ENCODE results near the gene SPTBN4. TPM values are rescaled to one million over a fixed set of nuclear protein-coding genes. Genes with fewer than 3 reads are reported as not detected.

The SPTBN4 gene
- total RNA-seq, 1 experiment from 2014 or later, result 1.9 TPM

DNA sequence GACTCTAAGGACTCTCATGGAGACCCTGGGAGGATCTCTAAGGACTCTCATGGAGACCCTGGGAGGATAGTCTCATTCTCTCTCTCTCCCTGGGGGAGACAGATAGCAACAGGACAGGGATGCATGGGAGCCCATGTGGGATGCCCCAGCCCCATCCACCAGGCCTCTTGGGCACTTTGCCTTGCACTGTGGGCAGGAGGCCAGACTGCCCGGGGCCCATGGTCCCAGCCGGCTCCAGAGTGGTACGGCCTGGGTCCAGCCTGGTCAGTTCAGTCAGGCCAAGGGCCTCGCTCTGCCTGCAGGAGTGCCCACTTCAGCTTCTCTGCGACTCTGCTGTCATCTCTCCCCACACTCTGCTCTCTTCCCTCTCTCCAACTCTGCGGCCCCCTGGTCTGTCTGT lies 61.3 kb downstream of the SPTBN4 start:
- Histone ChIP-seq H3K4me1 (ENCODE audit: insufficient read depth, low read length) (no peaks in the 10 kb centered on the region), H3K36me3 (ENCODE audit: low read depth, low read length) (no peaks in the 10 kb centered on the region), H4K20me1 (ENCODE audit: low read length) (no peaks in the 10 kb centered on the region), H3K4me3 (ENCODE audit: low read length) (no peak overlapping the region), H3F3A (ENCODE audit: low read length, unreplicated experiment) (no peaks in the 10 kb centered on the region), H3K4me2 (ENCODE audit: low read length) (no peak overlapping the region), H3K27ac (ENCODE audit: low read length) (no peak overlapping the region), H2AFZ (ENCODE audit: low read length) (no peak overlapping the region), H3K9ac (ENCODE audit: low read length) (no peak overlapping the region), H3K27me3 (ENCODE audit: low read length) (no peaks in the 10 kb centered on the region), H3K79me2 (ENCODE audit: low read length) (no peaks in the 10 kb centered on the region), H3K9me2 (replicated peaks; ENCODE audit: low read length) (no peaks in the 10 kb centered on the region), H3K9me3 (ENCODE audit: low read length) (no peaks in the 10 kb centered on the region)
- no TSS peak for BruUV-seq (replicated peaks)
- ChIA-PET CTCF (no interaction called here), POLR2A (ENCODE audit: unreplicated experiment) (no interaction called here)
- DNase-seq, result no peak
- TF ChIP-seq EZH2 (IDR thresholded peaks at IDR 0.05; ENCODE audit: low read length, unreplicated experiment) (no peak), EZH2phosphoT487 (IDR thresholded peaks at IDR 0.05; ENCODE audit: borderline replicate concordance, low read length) (no peak), CTCF (conservative IDR thresholded peaks at IDR 0.05; ENCODE audit: low read depth, low read length) (no peak)
- no peak for ATAC-seq
- intact Hi-C loops (cut with micrococcal nuclease), result no loop called here

DNA sequence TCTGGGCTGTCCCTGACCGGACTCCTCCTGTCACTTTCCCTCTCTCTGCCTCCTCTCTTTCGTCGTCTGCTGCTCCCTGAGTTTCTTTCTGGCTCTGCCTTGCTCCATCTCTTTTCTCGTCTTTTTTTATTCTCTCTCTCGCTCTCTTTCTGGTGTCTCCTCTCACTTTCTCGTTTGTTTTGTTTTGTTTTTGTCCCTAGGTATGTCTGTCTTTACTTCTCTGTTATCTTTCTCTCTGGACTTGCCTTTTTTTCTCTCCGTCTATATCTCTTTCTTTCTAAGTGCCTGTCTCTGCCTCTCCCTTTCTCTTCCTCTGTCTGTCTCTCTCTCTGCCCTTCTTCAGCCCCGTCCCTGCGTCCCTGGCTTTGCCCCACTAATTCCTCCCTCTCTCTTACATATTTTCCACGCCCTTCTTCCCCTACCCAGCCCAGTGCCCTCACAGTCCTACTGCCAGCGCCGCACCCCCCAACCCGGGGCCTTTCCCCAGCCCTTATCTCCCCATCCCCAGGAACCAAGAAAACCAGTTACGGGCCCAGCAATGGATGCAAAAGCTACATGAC lies 61.8 kb downstream of the SPTBN4 start:
- Histone ChIP-seq H3K9me2 (replicated peaks; ENCODE audit: low read length) (no peaks in the 10 kb centered on the region), H3K9me3 (ENCODE audit: low read length) (no peaks in the 10 kb centered on the region), H3K9ac (ENCODE audit: low read length) (no peak overlapping the region), H3K36me3 (ENCODE audit: low read depth, low read length) (no peaks in the 10 kb centered on the region), H3K27ac (ENCODE audit: low read length) (no peak overlapping the region), H3K4me3 (ENCODE audit: low read length) (peak overlapping the region; percentile 65; the same call in 1 of the 2 replicates), H3K79me2 (ENCODE audit: low read length) (no peaks in the 10 kb centered on the region), H2AFZ (ENCODE audit: low read length) (peak overlapping the region; percentile 62), H3K27me3 (ENCODE audit: low read length) (no peaks in the 10 kb centered on the region), H4K20me1 (ENCODE audit: low read length) (no peaks in the 10 kb centered on the region), H3K4me2 (ENCODE audit: low read length) (peak overlapping the region; percentile 82; the same call in 1 of the 2 replicates), H3K4me1 (ENCODE audit: insufficient read depth, low read length) (no peaks in the 10 kb centered on the region), H3F3A (ENCODE audit: low read length, unreplicated experiment) (no peaks in the 10 kb centered on the region)
- ATAC-seq, result no peak
- DNase-seq, result no peak
- no TSS peak for BruUV-seq (replicated peaks)
- CTCF ChIA-PET, result interaction anchor here (0.7 kb wide), 1 partner anchor 65 kb away, joined by 9 read pairs; no protein-coding TSS in a partner anchor
- POLR2A ChIA-PET (ENCODE audit: unreplicated experiment), result no interaction called here
- intact Hi-C loops (cut with micrococcal nuclease), result no loop called here
- TF ChIP-seq EZH2phosphoT487 (IDR thresholded peaks at IDR 0.05; ENCODE audit: borderline replicate concordance, low read length), result no peak
- no peak for TF ChIP-seq EZH2 (IDR thresholded peaks at IDR 0.05; ENCODE audit: low read length, unreplicated experiment)
- TF ChIP-seq CTCF (conservative IDR thresholded peaks at IDR 0.05; ENCODE audit: low read depth, low read length), result no peak

- Histone ChIP-seq H3K36me3 (ENCODE audit: low read depth, low read length) (no peaks in the 10 kb centered on the region), H3K4me2 (ENCODE audit: low read length) (peak overlapping the region; percentile 82), H3K9ac (ENCODE audit: low read length) (no peak overlapping the region), H4K20me1 (ENCODE audit: low read length) (no peaks in the 10 kb centered on the region), H3K27ac (ENCODE audit: low read length) (no peak overlapping the region), H3K4me3 (ENCODE audit: low read length) (peak overlapping the region; percentile 65), H2AFZ (ENCODE audit: low read length) (peak overlapping the region; percentile 78), H3K9me2 (replicated peaks; ENCODE audit: low read length) (no peaks in the 10 kb centered on the region), H3K4me1 (ENCODE audit: insufficient read depth, low read length) (no peaks in the 10 kb centered on the region), H3F3A (ENCODE audit: low read length, unreplicated experiment) (no peaks in the 10 kb centered on the region), H3K9me3 (ENCODE audit: low read length) (no peaks in the 10 kb centered on the region), H3K79me2 (ENCODE audit: low read length) (no peaks in the 10 kb centered on the region), H3K27me3 (ENCODE audit: low read length) (no peaks in the 10 kb centered on the region)
- intact Hi-C loops (cut with micrococcal nuclease), result no loop called here
- TF ChIP-seq CTCF (conservative IDR thresholded peaks at IDR 0.05; ENCODE audit: low read depth, low read length) (peak; percentile 76), EZH2phosphoT487 (IDR thresholded peaks at IDR 0.05; ENCODE audit: borderline replicate concordance, low read length) (no peak)
- ChIA-PET POLR2A (ENCODE audit: unreplicated experiment) (no interaction called here), CTCF (interaction anchor here (0.7 kb wide), 1 partner anchor 65 kb away, joined by 9 read pairs; no protein-coding TSS in a partner anchor)
- DNase-seq (peak; percentile 81), ATAC-seq (peak; percentile 74)
- no TSS peak for BruUV-seq (replicated peaks)
Measured at GRCh38 chr19:40529093-40529954, 62.5 kb downstream of the SPTBN4 start.
